ENCODE data around the gene CAVIN1. TPM values are rescaled to one million over a fixed set of nuclear protein-coding genes. Genes with fewer than 3 reads are reported as not detected.

The CAVIN1 gene
- total and polyA plus RNA-seq, 2 donors (not counting 3 experiments of a cell fraction or from before 2014, with no cell fraction given): 303 to 663 TPM

- DNase-seq (ENCODE audit: low read depth, low spot score) (no peak), FAIRE-seq (no peak)
- H3K9me3 ChIP-seq (replicated peaks; ENCODE audit: control insufficient read depth, insufficient read depth, low read length): no peaks in the 10 kb centered on the region
- POLR2A ChIA-PET: no interaction called here
- no peaks in the 10 kb centered on the region for H3K36me3 ChIP-seq (ENCODE audit: control insufficient read depth in 2 of 2, extremely low read depth in 1 of 2, insufficient read depth in 2 of 2, low read length in 2 of 2)
- CTCF ChIA-PET: interaction anchor here (1.0 to 1.9 kb wide), 2 partner anchors 12 to 67 kb away, joined by 3 to 11 read pairs; no protein-coding TSS in a partner anchor
- H2AFZ ChIP-seq (ENCODE audit: low read depth, low read length): no peak overlapping the region
- no peak overlapping the region for H3K9ac ChIP-seq (replicated peaks; ENCODE audit: extremely low read depth, insufficient read depth, low read length)
- no peak overlapping the region for H3K4me2 ChIP-seq (ENCODE audit: insufficient read depth, low read length)
- H3K9me1 ChIP-seq (replicated peaks; ENCODE audit: control insufficient read depth, extremely low read depth, insufficient read depth, low read length): no peaks in the 10 kb centered on the region
- H3K79me2 ChIP-seq (ENCODE audit: control insufficient read depth, insufficient read depth, low read length): peaks cover 29% of the 10 kb centered on the region
- no peaks in the 10 kb centered on the region for H3K27me3 ChIP-seq (ENCODE audit: control insufficient read depth in 2 of 2, insufficient read depth in 2 of 2, low read length in 2 of 2)
- TF ChIP-seq GATA2 (IDR thresholded peaks at IDR 0.05; ENCODE audit: insufficient read depth, insufficient read length, low read depth, low read length) (no peak), POLR2AphosphoS5 (IDR thresholded peaks at IDR 0.05; ENCODE audit: insufficient read depth, low read depth, low read length) (no peak), FOS (IDR thresholded peaks at IDR 0.05; ENCODE audit: borderline replicate concordance, insufficient read depth, low read length) (no peak), POLR2A (IDR thresholded peaks at IDR 0.05; ENCODE audit: low read depth, low read length) (no peak), CTCF (IDR thresholded peaks at IDR 0.05; ENCODE audit: extremely low read depth in 1 of 2, insufficient read depth in 1 of 2, low read depth in 1 of 2, low read length in 2 of 2) (no peak), MAX (IDR thresholded peaks at IDR 0.05; ENCODE audit: insufficient read depth, insufficient read length) (no peak), EZH2 (IDR thresholded peaks at IDR 0.05; ENCODE audit: borderline replicate concordance, low read depth, low read length, severe bottlenecking) (no peak), JUN (IDR thresholded peaks at IDR 0.05; ENCODE audit: borderline replicate concordance, insufficient read depth, insufficient read length, low read depth) (no peak), MYC (IDR thresholded peaks at IDR 0.05; ENCODE audit: low read depth, low read length) (no peak)
- intact Hi-C loops (cut with micrococcal nuclease) (loop anchor here (5.0 kb wide), 1 partner anchor 43 kb away; no protein-coding TSS in a partner anchor), dilution Hi-C loops (cut with MboI; ENCODE audit: extremely low pct_ligation_motif_present, low sequenced_read_pairs) (no loop called here)
- H3K4me3 ChIP-seq (replicated peaks in 1 of 3; ENCODE audit: insufficient read depth in 1 of 3, low read depth in 1 of 3, low read length in 3 of 3): no peak overlapping the region
- no peak overlapping the region for H3K27ac ChIP-seq (ENCODE audit: insufficient read depth, low read depth, low read length)
- BruUV-seq (replicated peaks): no TSS peak
- H3K4me1 ChIP-seq (ENCODE audit: control insufficient read depth, extremely low read depth, insufficient read depth, low read length): peaks cover 21% of the 10 kb centered on the region
- peaks cover 5% of the 10 kb centered on the region for H4K20me1 ChIP-seq (replicated peaks; ENCODE audit: control insufficient read depth, extremely low read depth, insufficient read depth, low read length)
Measured at GRCh38 chr17:42389899-42390298, 33.2 kb downstream of the CAVIN1 start.

All from endothelial cell of umbilical vein (primary cell).